DMS53 treated with DMSO at 0.1 percent for 48 hours (cell line): Measurements from ENCODE around the gene APBB2.

Experiments
- DNase-seq: peaks from one replicate; lab custom pipeline; 2025; ENCODE audit not compliant: unreplicated experiment; lab: John Stamatoyannopoulos, UW

Gene APBB2

GRCh38 chr4:41142376-41143310 is 71.7 kb downstream of the APBB2 start:
- DNase-seq, result no peak

GRCh38 chr4:41141900-41142299 is 72.4 kb downstream of the APBB2 start:
- DNase-seq, result no peak

GRCh38 chr4:41140410-41140809 is 73.9 kb downstream of the APBB2 start:
- no peak for DNase-seq

GRCh38 chr4:41137879-41138278 is 76.5 kb downstream of the APBB2 start:
- no peak for DNase-seq

GRCh38 chr4:41136456-41136855 is 77.9 kb downstream of the APBB2 start:
- no peak for DNase-seq

GRCh38 chr4:41135801-41136200 is 78.5 kb downstream of the APBB2 start:
- no peak for DNase-seq

- no peak for DNase-seq
These were observed 79.8 kb downstream of the APBB2 start for GRCh38 chr4:41134581-41134980.

- DNase-seq, result peak; percentile 41
These were observed 80.8 kb downstream of the APBB2 start for GRCh38 chr4:41133454-41134018.

- peak; percentile 63 for DNase-seq
These were observed 82.2 kb downstream of the APBB2 start for GRCh38 chr4:41132055-41132683.

GRCh38 chr4:41129936-41130440 is 84.4 kb downstream of the APBB2 start:
- no peak for DNase-seq

GRCh38 chr4:41129128-41129754 is 85.1 kb downstream of the APBB2 start:
- DNase-seq, result peak; percentile 93

- DNase-seq, result no peak
These were observed 88.6 kb downstream of the APBB2 start for GRCh38 chr4:41125558-41126311.

GRCh38 chr4:41124916-41125548 is 89.3 kb downstream of the APBB2 start:
- no peak for DNase-seq

- DNase-seq, result no peak
These were observed 91.6 kb downstream of the APBB2 start for GRCh38 chr4:41122775-41123174.

GRCh38 chr4:41122309-41122708 is 92.0 kb downstream of the APBB2 start:
- DNase-seq, result no peak

GRCh38 chr4:41121906-41122305 is 92.4 kb downstream of the APBB2 start:
- DNase-seq, result no peak

GRCh38 chr4:41120297-41121217 is 93.8 kb downstream of the APBB2 start:
- no peak for DNase-seq

- DNase-seq, result no peak
These were observed 94.5 kb downstream of the APBB2 start for GRCh38 chr4:41119867-41120295.

- DNase-seq, result no peak
These were observed 102.6 kb downstream of the APBB2 start for GRCh38 chr4:41111791-41112190.
